ENCODE data around the gene VBP1.
"Not testable (repeated sequence)": the region's sequence is repeated elsewhere in the genome, so short reads cannot be mapped to it uniquely, and the experiment has no call there.

Gene VBP1

DNA sequence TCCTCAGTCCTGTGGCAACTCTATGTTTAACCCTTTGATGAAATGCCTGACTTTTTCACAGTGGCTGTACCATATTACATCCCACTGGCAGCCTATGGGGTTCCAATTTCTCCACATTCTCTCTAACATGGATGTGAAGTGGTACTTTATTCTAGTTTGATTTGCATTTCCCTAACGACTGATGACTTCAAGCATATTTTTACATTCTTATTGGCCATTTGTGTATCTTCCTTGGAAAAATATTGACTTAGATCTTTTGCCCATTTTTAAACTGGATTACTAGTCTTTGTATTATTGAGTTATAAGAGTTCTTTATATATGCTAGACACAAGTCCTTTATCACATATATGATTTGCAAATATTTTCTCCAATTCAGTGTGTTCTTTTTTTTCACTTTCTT lies 50.2 kb downstream of the VBP1 start:
- no peak for DNase-seq

DNA sequence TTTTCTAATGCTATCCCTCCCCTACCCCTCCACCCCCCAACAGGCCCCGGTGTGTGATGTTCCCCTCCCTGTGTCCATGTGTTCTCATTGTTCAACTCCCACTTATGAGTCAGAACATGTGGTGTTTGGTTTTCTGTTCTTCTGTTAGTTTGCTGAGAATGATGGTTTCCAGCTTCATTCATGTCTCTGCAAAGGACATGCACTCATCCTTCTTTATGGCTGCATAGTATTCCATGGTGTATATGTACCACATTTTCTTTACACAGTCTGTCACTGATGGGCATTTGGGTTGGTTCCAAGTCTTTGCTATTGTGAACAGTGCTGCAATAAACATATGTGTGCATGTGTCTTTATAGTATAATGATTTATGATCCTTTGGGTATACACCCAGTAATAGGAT lies 51.7 kb downstream of the VBP1 start:
- not testable (repeated sequence) for DNase-seq

DNA sequence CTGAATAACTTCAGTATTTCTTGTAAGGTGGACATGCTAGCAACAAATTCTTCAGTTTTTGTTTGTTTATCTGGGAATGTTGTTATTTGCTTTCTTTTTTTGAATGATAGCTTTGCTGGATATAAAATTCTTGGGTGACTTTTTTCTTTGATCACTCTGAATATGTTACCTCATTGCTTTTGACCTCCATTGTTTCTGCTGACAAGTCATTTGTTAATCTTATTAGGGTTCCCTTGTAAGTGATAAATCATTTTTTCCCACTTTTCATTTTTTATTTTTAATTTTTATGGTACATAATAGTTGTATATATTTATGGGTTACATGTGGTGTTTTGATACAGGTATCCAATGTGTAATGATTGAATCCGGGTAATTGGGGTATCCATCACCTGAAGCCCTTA lies 54.7 kb downstream of the VBP1 start:
- DNase-seq = no peak

DNA sequence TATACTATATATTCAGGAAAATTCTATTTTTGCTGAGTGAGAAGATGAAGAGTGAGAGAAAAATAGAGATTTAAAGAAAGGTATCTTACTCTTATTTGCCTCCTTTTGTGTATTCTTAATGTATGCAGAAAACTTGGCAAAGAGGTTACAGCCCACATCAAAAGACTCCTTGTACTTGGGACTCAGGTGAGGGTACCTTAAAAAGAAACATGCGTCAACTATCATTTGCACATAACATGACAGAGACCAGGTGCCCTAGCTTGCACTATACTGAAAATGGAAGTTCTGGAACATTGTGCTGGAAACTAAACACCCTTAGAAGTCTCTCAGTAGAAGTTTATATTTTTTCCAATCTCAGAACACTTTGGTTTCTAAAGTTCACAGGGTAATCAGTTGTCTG lies 63.6 kb downstream of the VBP1 start:
- no peak for DNase-seq
